OCI-LY7 (cell line): ENCODE results near the gene EGLN3. TPM values are rescaled to one million over a fixed set of nuclear protein-coding genes. Genes with fewer than 3 reads are reported as not detected.

Experiments used
- BruUV-seq: library from RNA; stranded (reverse); fragments of 400-500 nt; replicated peaks from 2 replicates; lab custom pipeline; 2021; lab: Mats Ljungman, UMichigan
- CTCF ChIA-PET: fragments of 300-600 bp; sonication (Branson Sonifier 250); formaldehyde crosslinking; loops from one replicate; lab custom pipeline; 2022; ENCODE audit warnings: antibody characterized with exemption; ENCODE audit not compliant: unreplicated experiment; lab: Charles Lee
- POLR2A ChIA-PET: fragments of 300-600 bp; sonication (Branson Sonifier 250); formaldehyde crosslinking; loops from one replicate; lab custom pipeline; 2022; ENCODE audit warnings: antibody characterized with exemption; lab: Charles Lee
- DNase-seq: peaks from one replicate; pipeline ENCODE4 v3.0.0-alpha.2; 2015; ENCODE audit warnings: low spot score
- H2AFZ ChIP-seq: fragments of 200-600 bp; sonication (generic), shearing (Covaris generic); 2 replicates; pipeline ENCODE4 v1.6.1; 2014; ENCODE audit warnings: mild to moderate bottlenecking, antibody characterized with exemption, low read length, moderate library complexity
- H3K27ac ChIP-seq: fragments of 200-600 bp; sonication (generic); 2 replicates; pipeline ENCODE4 v1.5.1; 2014; ENCODE audit warnings: mixed run types, low read depth, mild to moderate bottlenecking, moderate library complexity, low read length, inconsistent platforms; ENCODE audit not compliant: poor library complexity, severe bottlenecking
- H3K36me3 ChIP-seq: fragments of 200-600 bp; sonication (generic); 2 replicates; pipeline ENCODE4 v1.6.1; 2014; ENCODE audit warnings: mild to moderate bottlenecking, antibody characterized with exemption, low read length, moderate library complexity, mixed read lengths; ENCODE audit not compliant: insufficient read depth
- H3K4me1 ChIP-seq: fragments of 200-600 bp; sonication (generic); 2 replicates; pipeline ENCODE4 v1.5.1; 2014; ENCODE audit warnings: mild to moderate bottlenecking, low read length; ENCODE audit not compliant: insufficient read depth, poor library complexity, severe bottlenecking
- H3K4me2 ChIP-seq: fragments of 200-600 bp; sonication (generic); 2 replicates; pipeline ENCODE4 v1.6.1; 2014; ENCODE audit warnings: mild to moderate bottlenecking, low read length
- H3K4me3 ChIP-seq: fragments of 200-600 bp; sonication (generic); 2 replicates; pipeline ENCODE4 v1.5.1; 2014; ENCODE audit warnings: mild to moderate bottlenecking, low read depth, low read length; ENCODE audit not compliant: poor library complexity, severe bottlenecking
- H3K79me2 ChIP-seq: fragments of 200-600 bp; sonication (generic); 2 replicates; pipeline ENCODE4 v1.6.1; 2016; ENCODE audit warnings: low read depth, mild to moderate bottlenecking, low read length, moderate library complexity, mixed read lengths; ENCODE audit not compliant: insufficient read depth
- H3K9me2 ChIP-seq: fragments of 200-600 bp; sonication (generic); 2 replicates; pipeline ENCODE4 v1.6.1; 2016; ENCODE audit warnings: mild to moderate bottlenecking, low read length, mixed read lengths; ENCODE audit not compliant: insufficient read depth
- H3K9me3 ChIP-seq: fragments of 200-600 bp; sonication (generic); 2 replicates; pipeline ENCODE4 v1.6.1; 2014; ENCODE audit warnings: mild to moderate bottlenecking, mixed run types, low read length, mixed read lengths
- H4K20me1 ChIP-seq: fragments of 200-600 bp; sonication (generic); 2 replicates; pipeline ENCODE4 v1.6.1; 2014; ENCODE audit warnings: mild to moderate bottlenecking, antibody characterized with exemption, low read length, moderate library complexity, mixed read lengths; ENCODE audit not compliant: insufficient read depth
- EZH2phosphoT487 ChIP-seq: fragments of 200-600 bp; sonication (generic); IDR thresholded peaks from 2 replicates; pipeline ENCODE4 v1.6.1; 2018; ENCODE audit warnings: low read depth, borderline replicate concordance, mild to moderate bottlenecking, mixed run types, antibody characterized with exemption, low read length, moderate library complexity, mixed read lengths
- intact Hi-C: fragments of 100-400 bp; cut with micrococcal nuclease; formaldehyde crosslinking; loops from one replicate; pipeline ENCODE4 v1.10.0; 2022; ENCODE audit not compliant: unreplicated experiment
- total RNA-seq, 2 experiments: library from RNA; depleted of rRNA in 1 of 2; stranded (reverse); fragments of >200 nt in 1 of 2; shearing (Covaris generic) in 1 of 2; gene quantifications; 2 replicates each; pipeline ENCODE4 v1.2.3, GENCODE V29; 2014 to 2022
- TF ChIP-seq, protein P1 (sequence below): fragments of 200-600 bp; sonication (generic); conservative IDR thresholded peaks from 2 replicates; pipeline ENCODE4 v1.5.1; 2014; ENCODE audit warnings: mild to moderate bottlenecking, antibody characterized with exemption, low read length, moderate library complexity, mixed read lengths

EGLN3 gene
- total RNA-seq, 2 experiments from 2014 or later, result not detected

DNA sequence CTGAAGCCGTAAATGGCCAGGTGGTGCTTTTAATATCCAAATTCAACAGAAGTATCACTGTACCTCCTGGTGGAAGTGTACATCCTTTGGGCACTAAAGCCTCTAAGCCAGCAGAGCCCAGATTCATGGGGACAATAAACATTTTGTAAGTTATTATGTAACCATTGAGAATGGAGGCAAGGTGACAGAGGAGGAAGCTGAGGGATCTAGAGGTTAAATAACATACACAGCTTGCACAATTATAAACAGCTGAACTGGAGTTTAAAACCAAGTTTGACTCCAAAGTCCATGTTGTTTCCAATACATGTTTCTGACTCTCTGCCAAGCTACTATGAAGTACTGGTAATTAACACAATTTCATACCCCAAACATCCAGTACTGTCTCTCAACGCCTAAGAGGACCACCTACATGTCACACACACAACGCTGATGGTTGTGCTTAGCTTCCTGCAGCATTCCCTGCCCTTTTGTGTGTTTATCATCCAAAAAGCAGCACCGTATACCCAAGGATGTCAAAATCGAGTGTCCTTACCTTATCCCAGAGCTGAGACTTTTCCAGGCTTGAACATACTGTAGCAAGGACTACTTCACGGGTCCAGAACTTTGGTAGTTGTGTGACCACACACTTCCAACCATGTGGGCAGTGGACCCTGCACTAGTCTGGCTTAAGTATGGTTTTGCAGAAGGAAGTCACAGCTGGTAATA lies 41.3 kb downstream of the EGLN3 start:
- TF ChIP-seq EZH2phosphoT487, result no peak
- TF ChIP-seq, protein P1, sequence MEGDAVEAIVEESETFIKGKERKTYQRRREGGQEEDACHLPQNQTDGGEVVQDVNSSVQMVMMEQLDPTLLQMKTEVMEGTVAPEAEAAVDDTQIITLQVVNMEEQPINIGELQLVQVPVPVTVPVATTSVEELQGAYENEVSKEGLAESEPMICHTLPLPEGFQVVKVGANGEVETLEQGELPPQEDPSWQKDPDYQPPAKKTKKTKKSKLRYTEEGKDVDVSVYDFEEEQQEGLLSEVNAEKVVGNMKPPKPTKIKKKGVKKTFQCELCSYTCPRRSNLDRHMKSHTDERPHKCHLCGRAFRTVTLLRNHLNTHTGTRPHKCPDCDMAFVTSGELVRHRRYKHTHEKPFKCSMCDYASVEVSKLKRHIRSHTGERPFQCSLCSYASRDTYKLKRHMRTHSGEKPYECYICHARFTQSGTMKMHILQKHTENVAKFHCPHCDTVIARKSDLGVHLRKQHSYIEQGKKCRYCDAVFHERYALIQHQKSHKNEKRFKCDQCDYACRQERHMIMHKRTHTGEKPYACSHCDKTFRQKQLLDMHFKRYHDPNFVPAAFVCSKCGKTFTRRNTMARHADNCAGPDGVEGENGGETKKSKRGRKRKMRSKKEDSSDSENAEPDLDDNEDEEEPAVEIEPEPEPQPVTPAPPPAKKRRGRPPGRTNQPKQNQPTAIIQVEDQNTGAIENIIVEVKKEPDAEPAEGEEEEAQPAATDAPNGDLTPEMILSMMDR, result no peak

DNA sequence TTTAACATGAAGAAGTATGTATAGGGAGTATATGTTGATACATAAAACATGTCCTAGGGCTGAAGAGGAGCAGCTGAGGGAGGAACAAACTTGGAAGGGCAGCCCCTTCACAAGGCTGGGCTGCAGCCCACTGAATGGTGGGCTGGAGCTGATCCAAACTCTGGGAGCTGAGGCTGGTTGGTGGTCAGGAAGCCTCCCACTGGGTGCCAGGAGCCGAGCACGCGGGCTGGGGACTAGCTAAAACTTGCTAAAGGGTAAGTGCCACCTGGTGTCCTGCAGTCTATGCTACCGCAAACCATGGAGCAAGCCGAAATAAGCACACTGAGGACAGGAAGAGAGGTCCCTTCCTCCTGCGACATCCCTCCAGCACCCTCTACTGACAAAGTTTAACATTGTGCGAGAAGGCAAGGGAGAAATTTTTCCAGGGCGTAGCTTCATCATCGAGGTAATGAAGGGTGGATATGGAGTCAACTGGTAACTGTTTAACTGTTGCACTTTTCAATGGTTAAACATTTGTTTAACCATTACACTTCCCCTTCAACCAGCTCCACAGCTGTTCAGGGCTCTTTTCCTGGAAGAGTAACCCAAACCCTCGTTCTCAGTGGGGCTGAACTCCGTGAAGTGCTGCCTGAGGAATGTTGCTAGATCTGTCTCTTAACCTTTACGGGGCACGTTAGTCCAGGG lies 42.2 kb downstream of the EGLN3 start:
- Histone ChIP-seq H3K9me3 (no peaks in the 10 kb centered on the region), H3K4me3 (no peak overlapping the region), H3K9me2 (no peaks in the 10 kb centered on the region), H4K20me1 (no peaks in the 10 kb centered on the region), H3K36me3 (no peaks in the 10 kb centered on the region), H2AFZ (no peak overlapping the region), H3K79me2 (no peaks in the 10 kb centered on the region), H3K4me1 (no peaks in the 10 kb centered on the region), H3K4me2 (no peak overlapping the region), H3K27ac (no peak overlapping the region)
- BruUV-seq, result no TSS peak
- intact Hi-C loops, result no loop called here
- no peak for TF ChIP-seq EZH2phosphoT487
- TF ChIP-seq, protein P1, result peak; percentile 40
- ChIA-PET POLR2A (no interaction called here), CTCF (no interaction called here)
- no peak for DNase-seq

More for the DNA sequence above, 41.3 kb downstream of the EGLN3 start:
- Histone ChIP-seq H3K4me2 (no peak overlapping the region), H3K27ac (no peak overlapping the region), H2AFZ (no peak overlapping the region), H4K20me1 (no peaks in the 10 kb centered on the region), H3K9me2 (no peaks in the 10 kb centered on the region), H3K79me2 (no peaks in the 10 kb centered on the region), H3K4me3 (no peak overlapping the region), H3K4me1 (no peaks in the 10 kb centered on the region), H3K9me3 (no peaks in the 10 kb centered on the region), H3K36me3 (no peaks in the 10 kb centered on the region)
- no peak for DNase-seq
- POLR2A ChIA-PET, result interaction anchor here (0.7 kb wide), 1 partner anchor 15 kb away, joined by 3 read pairs; no protein-coding TSS in a partner anchor
- CTCF ChIA-PET, result no interaction called here
- no TSS peak for BruUV-seq
- intact Hi-C loops, result no loop called here

DNA sequence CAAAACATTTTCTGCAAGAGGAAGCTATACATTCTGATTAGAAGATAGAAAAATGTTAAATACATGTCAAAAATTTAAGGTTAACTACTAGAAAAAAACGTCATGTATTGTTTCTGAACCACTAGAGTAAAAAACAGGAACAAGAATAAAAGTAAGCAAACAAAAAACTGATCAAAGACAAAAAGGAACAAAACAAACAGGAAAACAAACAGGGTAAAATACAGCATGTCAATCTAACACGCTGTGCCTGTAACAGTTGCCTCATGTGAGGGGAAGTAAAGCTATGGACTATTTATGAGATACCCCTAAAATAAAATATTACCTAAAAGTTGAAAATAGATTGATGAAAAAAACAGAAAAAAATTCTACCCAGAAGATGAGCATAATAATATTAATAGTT lies 43.9 kb downstream of the EGLN3 start:
- POLR2A ChIA-PET, result interaction anchor here (1.0 kb wide), 1 partner anchor 9 kb away, joined by 4 read pairs; no protein-coding TSS in a partner anchor
- CTCF ChIA-PET, result no interaction called here

More for the DNA sequence above, 43.9 kb downstream of the EGLN3 start:
- Histone ChIP-seq H3K9me2 (no peaks in the 10 kb centered on the region), H3K79me2 (no peaks in the 10 kb centered on the region), H3K9me3 (no peaks in the 10 kb centered on the region), H3K27ac (no peak overlapping the region), H4K20me1 (no peaks in the 10 kb centered on the region), H3K36me3 (no peaks in the 10 kb centered on the region), H3K4me2 (no peak overlapping the region), H2AFZ (no peak overlapping the region), H3K4me3 (no peak overlapping the region), H3K4me1 (no peaks in the 10 kb centered on the region)
- TF ChIP-seq EZH2phosphoT487, result no peak
- TF ChIP-seq, protein P1, result no peak
- intact Hi-C loops, result no loop called here
- no peak for DNase-seq
- no TSS peak for BruUV-seq
